Neuronal stem cell (in vitro differentiated cells): ENCODE measurements around the gene CDK1.
A peak's percentile ranks its signal among the peaks of the same experiment; 100 is the strongest.

Experiments used
- DNase-seq: peaks from one replicate; pipeline ENCODE4 v3.0.0-alpha.2; 2013; ENCODE audit warnings: low spot score
- H2AFZ ChIP-seq: one replicate; pipeline ENCODE4 v1.6.1; 2013; ENCODE audit warnings: mild to moderate bottlenecking, low read length, inconsistent platforms
- H2AK5ac ChIP-seq: 2 replicates; pipeline ENCODE4 v1.6.1; 2013; ENCODE audit warnings: low read depth, mild to moderate bottlenecking, inconsistent platforms, low read length, moderate library complexity, mixed read lengths
- H2BK120ac ChIP-seq: 2 replicates; pipeline ENCODE4 v1.6.1; 2013; ENCODE audit warnings: low read depth, mild to moderate bottlenecking, inconsistent platforms, low read length, moderate library complexity, mixed read lengths
- H2BK12ac ChIP-seq: one replicate; pipeline ENCODE4 v1.6.1; 2013; ENCODE audit warnings: low read length, inconsistent platforms
- H2BK15ac ChIP-seq: 2 replicates; pipeline ENCODE4 v1.6.1; 2013; ENCODE audit warnings: mild to moderate bottlenecking, low read length, inconsistent platforms, mixed read lengths
- H2BK5ac ChIP-seq: one replicate; pipeline ENCODE4 v1.6.1; 2013; ENCODE audit warnings: inconsistent platforms, mild to moderate bottlenecking, low read length, moderate library complexity
- H3K14ac ChIP-seq: one replicate; pipeline ENCODE4 v1.6.1; 2013; ENCODE audit warnings: low read length, inconsistent platforms
- H3K18ac ChIP-seq: 2 replicates; pipeline ENCODE4 v1.6.1; 2013; ENCODE audit warnings: low read length, inconsistent platforms
- H3K23ac ChIP-seq: 2 replicates; pipeline ENCODE4 v1.6.1; 2013; ENCODE audit warnings: low read depth, mild to moderate bottlenecking, mixed read lengths, low read length, inconsistent platforms; ENCODE audit not compliant: poor library complexity
- H3K27ac ChIP-seq: replicated peaks from 3 replicates; pipeline ENCODE4 v1.5.1; 2013; ENCODE audit warnings: low read length, inconsistent platforms
- H3K27me3 ChIP-seq, 3 experiments: 2 replicates each; pipeline ENCODE4 v1.6.1; 2013; ENCODE audit warnings: low read length in 3 of 3, mild to moderate bottlenecking in 2 of 3, inconsistent platforms in 1 of 3, low read depth in 1 of 3, mixed read lengths in 1 of 3, moderate library complexity in 1 of 3; ENCODE audit not compliant: control insufficient read depth in 3 of 3, insufficient read depth in 3 of 3
- H3K36me3 ChIP-seq, 2 donors: replicated peaks in 1 of 2; 2 replicates each; pipeline ENCODE4 v1.6.1; 2013; ENCODE audit warnings: low read length in 2 of 2; ENCODE audit not compliant: control insufficient read depth in 2 of 2, insufficient read depth in 2 of 2
- H3K4ac ChIP-seq: 2 replicates; pipeline ENCODE4 v1.6.1; 2013; ENCODE audit warnings: inconsistent platforms, mild to moderate bottlenecking, low read length, moderate library complexity
- H3K4me1 ChIP-seq, 2 donors: 1 replicate in 1 of 2; 2 replicates in 1 of 2; pipeline ENCODE4 v1.6.1; 2013; ENCODE audit warnings: low read length in 2 of 2, low read depth in 1 of 2; ENCODE audit not compliant: control insufficient read depth in 2 of 2, insufficient read depth in 1 of 2
- H3K4me2 ChIP-seq: one replicate; pipeline ENCODE4 v1.6.1; 2013; ENCODE audit warnings: mild to moderate bottlenecking, low read length, inconsistent platforms; ENCODE audit not compliant: insufficient read depth, poor library complexity, severe bottlenecking
- H3K4me3 ChIP-seq, 2 donors: 2 replicates each; pipeline ENCODE4 v1.5.1; 2013; ENCODE audit warnings: low read length in 2 of 2, mild to moderate bottlenecking in 2 of 2, inconsistent platforms in 1 of 2, moderate library complexity in 1 of 2
- H3K79me1 ChIP-seq: one replicate; pipeline ENCODE4 v1.6.1; 2013; ENCODE audit warnings: low read depth, mild to moderate bottlenecking, inconsistent platforms, low read length, moderate library complexity
- H3K9ac ChIP-seq: one replicate; pipeline ENCODE4 v1.6.1; 2013; ENCODE audit warnings: mild to moderate bottlenecking, low read depth, low read length, inconsistent platforms; ENCODE audit not compliant: poor library complexity
- H3K9me3 ChIP-seq, 2 donors: replicated peaks in 1 of 2; 2 replicates each; pipeline versions ENCODE3 to v1.6.1; 2013; ENCODE audit warnings: low read length in 2 of 2, mild to moderate bottlenecking in 2 of 2, inconsistent platforms in 1 of 2, low read depth in 1 of 2, mixed read lengths in 1 of 2, moderate library complexity in 1 of 2; ENCODE audit not compliant: control insufficient read depth in 2 of 2, insufficient read depth in 1 of 2
- H4K8ac ChIP-seq: one replicate; pipeline ENCODE4 v1.6.1; 2013; ENCODE audit warnings: low read depth, mild to moderate bottlenecking, inconsistent platforms, low read length, moderate library complexity
- H4K91ac ChIP-seq: one replicate; pipeline ENCODE4 v1.6.1; 2013; ENCODE audit warnings: low read length, low read depth, mild to moderate bottlenecking, inconsistent platforms; ENCODE audit not compliant: poor library complexity
- WGBS, 2 donors: extraction: QIAGEN DNeasy Blood & Tissue Kit; methylation state at CpG; one replicate each; pipeline ENCODE4 v1.1.7; 2013; ENCODE audit warnings: missing lambda C conversion rate in 2 of 2, mixed read lengths in 1 of 2; ENCODE audit not compliant: insufficient read length in 2 of 2, insufficient replicate concordance in 1 of 2; ENCODE audit errors: extremely low coverage in 2 of 2; 5-methylcytosine and 5-hydroxymethylcytosine counted together

Gene CDK1

DNA sequence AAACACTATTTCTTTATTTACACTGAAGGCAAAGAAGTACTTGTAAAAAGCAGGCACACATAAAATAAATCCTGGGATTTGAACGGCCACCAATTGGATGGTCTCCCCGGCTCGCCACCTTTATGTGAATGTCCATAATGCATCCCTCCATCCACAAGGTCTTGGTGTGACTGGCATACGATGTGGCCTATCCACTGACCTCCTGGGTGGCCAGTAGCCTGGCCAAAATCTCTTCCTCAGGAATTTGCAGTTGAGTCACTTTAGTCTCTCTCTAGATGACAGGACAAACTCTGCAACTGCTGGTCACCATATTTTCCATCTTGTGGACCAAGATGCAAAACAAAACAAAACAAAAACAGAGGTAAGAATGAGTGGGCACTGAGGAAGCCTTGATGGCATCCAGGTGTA is 39.1 kb downstream of the CDK1 start:
- no peak overlapping the region for H3K27ac ChIP-seq

DNA sequence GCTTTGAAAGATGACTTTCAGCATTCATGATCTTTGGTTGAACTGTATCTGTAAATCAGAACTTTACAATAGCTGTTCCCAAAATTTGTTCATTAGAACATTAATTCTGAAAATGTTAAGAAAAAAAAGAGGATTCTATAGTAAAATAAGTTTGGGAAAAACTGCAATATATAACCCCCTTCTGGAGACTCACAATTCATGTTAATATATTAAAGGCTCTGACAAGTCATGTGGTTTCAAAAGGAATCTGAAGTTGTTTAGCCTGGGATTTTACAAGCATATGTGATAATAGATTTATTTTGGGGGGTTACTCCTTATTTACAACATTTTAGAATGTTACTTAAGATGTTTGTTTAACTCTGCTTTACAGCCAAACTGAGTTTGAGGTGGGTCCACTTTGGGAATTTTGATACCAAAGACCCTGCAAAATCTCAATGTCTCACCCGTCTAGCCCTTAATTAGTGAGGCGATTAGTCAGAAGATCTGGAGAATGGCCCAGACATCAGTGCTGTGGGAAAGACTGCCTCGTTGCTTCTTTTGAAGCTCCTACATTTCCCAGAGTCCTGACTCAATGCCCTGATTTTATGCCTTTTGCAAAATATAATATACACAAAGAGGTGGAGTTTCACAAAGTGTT is 40.0 kb downstream of the CDK1 start:
- no peaks in the 10 kb centered on the region for H3K27me3 ChIP-seq
- peaks cover 0 to 19% of the 10 kb centered on the region in 2 donors for H3K4me1 ChIP-seq
- no peaks in the 10 kb centered on the region for H3K9me3 ChIP-seq
- no peak overlapping the region for H3K4me2 ChIP-seq
- H3K9ac ChIP-seq: no peak overlapping the region
- H2BK12ac ChIP-seq: no peak overlapping the region
- H3K4me3 ChIP-seq: no peak overlapping the region
- no peak overlapping the region for H3K14ac ChIP-seq
- no peak overlapping the region for H2AK5ac ChIP-seq
- no peaks in the 10 kb centered on the region for H3K36me3 ChIP-seq
- no peak overlapping the region for H3K23ac ChIP-seq
- no peak overlapping the region for H3K4ac ChIP-seq
- DNase-seq: no peak
- H3K18ac ChIP-seq: no peak overlapping the region
- H2AFZ ChIP-seq: no peak overlapping the region
- H4K91ac ChIP-seq: no peak overlapping the region
- H4K8ac ChIP-seq: no peak overlapping the region
- H3K27ac ChIP-seq: no peak overlapping the region
- no CpG with 5 or more reads among the region's 3 CpGs for WGBS, 2 donors
- no peak overlapping the region for H2BK120ac ChIP-seq
- no peak overlapping the region for H2BK15ac ChIP-seq
- H2BK5ac ChIP-seq: no peak overlapping the region
- no peaks in the 10 kb centered on the region for H3K79me1 ChIP-seq

More for the DNA sequence above, 39.1 kb downstream of the CDK1 start:
- H3K9me3 ChIP-seq: no peaks in the 10 kb centered on the region
- H3K4me2 ChIP-seq: no peak overlapping the region
- no peak overlapping the region for H3K9ac ChIP-seq
- H2AFZ ChIP-seq: no peak overlapping the region
- no CpG with 5 or more reads among the region's 4 CpGs for WGBS, 2 donors
- H3K27me3 ChIP-seq: no peaks in the 10 kb centered on the region
- no peaks in the 10 kb centered on the region for H3K79me1 ChIP-seq
- peaks cover 0 to 12% of the 10 kb centered on the region in 2 donors for H3K4me1 ChIP-seq
- H2BK12ac ChIP-seq: no peak overlapping the region
- H3K4me3 ChIP-seq: no peak overlapping the region
- no peak overlapping the region for H2BK5ac ChIP-seq
- no peak overlapping the region for H4K91ac ChIP-seq
- no peak overlapping the region for H2BK120ac ChIP-seq
- no peaks in the 10 kb centered on the region for H3K36me3 ChIP-seq
- H3K18ac ChIP-seq: no peak overlapping the region
- no peak overlapping the region for H3K4ac ChIP-seq
- no peak overlapping the region for H3K23ac ChIP-seq
- H2AK5ac ChIP-seq: no peak overlapping the region
- DNase-seq: no peak
- H3K14ac ChIP-seq: no peak overlapping the region
- no peak overlapping the region for H4K8ac ChIP-seq
- no peak overlapping the region for H2BK15ac ChIP-seq

- Histone ChIP-seq H2BK5ac (no peak overlapping the region), H3K14ac (no peak overlapping the region), H2BK15ac (no peak overlapping the region), H3K4me2 (no peak overlapping the region), H3K36me3 (no peaks in the 10 kb centered on the region), H3K4me1 (peaks cover 0 to 20% of the 10 kb centered on the region in 2 donors), H3K9me3 (no peaks in the 10 kb centered on the region), H2AK5ac (no peak overlapping the region), H2AFZ (no peak overlapping the region), H2BK120ac (no peak overlapping the region), H3K4me3 (no peak overlapping the region), H4K91ac (no peak overlapping the region), H3K4ac (no peak overlapping the region), H3K9ac (no peak overlapping the region), H2BK12ac (no peak overlapping the region), H3K79me1 (no peaks in the 10 kb centered on the region), H3K23ac (no peak overlapping the region), H3K18ac (no peak overlapping the region), H3K27me3 (no peaks in the 10 kb centered on the region), H4K8ac (no peak overlapping the region), H3K27ac (no peak overlapping the region)
- WGBS, 2 donors: no CpG with 5 or more reads among the region's 6 CpGs
- DNase-seq: no peak
These were observed 41.0 kb downstream of the CDK1 start for GRCh38 chr10:60819271-60819670.

GRCh38 chr10:60820093-60820754 is 41.9 kb downstream of the CDK1 start:
- no peak overlapping the region for H3K14ac ChIP-seq
- H3K23ac ChIP-seq: no peak overlapping the region
- H2AFZ ChIP-seq: peak overlapping the region; percentile 68
- no peak overlapping the region for H2BK12ac ChIP-seq
- H3K4me3 ChIP-seq: no peak overlapping the region
- peaks cover 0 to 20% of the 10 kb centered on the region in 2 donors for H3K4me1 ChIP-seq
- peaks cover 0 to 3% of the 10 kb centered on the region in 2 donors for H3K9me3 ChIP-seq
- H3K27me3 ChIP-seq: no peaks in the 10 kb centered on the region
- H3K79me1 ChIP-seq: no peaks in the 10 kb centered on the region
- no peak overlapping the region for H4K8ac ChIP-seq
- no peaks in the 10 kb centered on the region for H3K36me3 ChIP-seq
- H2AK5ac ChIP-seq: no peak overlapping the region
- H3K4me2 ChIP-seq: no peak overlapping the region
- DNase-seq: no peak
- no CpG with 5 or more reads among the region's 6 CpGs for WGBS, 2 donors
- H3K4ac ChIP-seq: no peak overlapping the region
- no peak overlapping the region for H2BK15ac ChIP-seq
- no peak overlapping the region for H3K9ac ChIP-seq
- no peak overlapping the region for H4K91ac ChIP-seq
- no peak overlapping the region for H2BK120ac ChIP-seq
- no peak overlapping the region for H2BK5ac ChIP-seq
- no peak overlapping the region for H3K27ac ChIP-seq
- H3K18ac ChIP-seq: no peak overlapping the region
